ENCODE data around the gene MYPOP.
A peak's percentile ranks its signal among the peaks of the same experiment; 100 is the strongest.

The MYPOP gene

DNA sequence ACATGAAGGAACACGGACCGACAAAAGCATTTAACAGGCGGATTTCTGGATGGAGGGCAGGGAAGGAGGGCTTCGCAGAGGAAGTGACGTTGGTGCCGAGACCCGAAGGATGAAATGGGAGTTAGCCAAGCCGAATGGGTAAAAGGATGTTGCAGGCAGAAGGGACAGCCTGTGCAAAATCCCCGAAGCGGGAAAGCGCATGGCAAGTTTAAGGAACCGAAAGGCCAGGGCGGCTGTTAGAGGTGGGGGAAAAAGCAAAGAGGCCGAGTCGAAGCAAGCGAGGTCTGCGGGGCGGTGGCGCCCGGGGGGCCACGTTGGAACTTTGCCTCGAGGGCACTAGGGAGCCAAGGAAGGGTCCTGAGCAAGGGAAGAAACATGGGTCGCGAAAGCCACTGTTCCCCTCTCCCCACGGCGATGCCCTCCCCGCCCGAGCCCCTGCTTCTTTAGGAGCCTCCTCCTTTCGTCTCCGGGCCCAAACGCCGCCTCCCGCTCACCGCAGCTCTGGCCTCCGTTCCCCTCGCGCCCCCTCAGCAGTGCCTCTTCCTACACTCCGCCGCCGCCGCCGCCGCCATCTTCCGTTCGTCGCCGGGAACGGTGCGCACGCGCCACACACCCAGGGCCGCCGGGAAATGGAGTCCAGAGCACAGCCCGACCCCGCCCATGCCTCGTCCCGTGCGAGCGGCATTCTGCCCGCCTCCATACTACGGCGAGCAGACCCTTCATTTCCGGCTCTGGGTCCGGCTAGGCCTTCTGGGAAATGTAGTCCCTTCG, 39.7 kb downstream of the MYPOP start, which contains the start of gene SYMPK:
SYMPK (minus strand) TSS at position 584 of the 771 bp plus-strand sequence. CDS start 8,652 bp downstream, outside the sequence.
- peak; percentile 99 for DNase-seq

DNA sequence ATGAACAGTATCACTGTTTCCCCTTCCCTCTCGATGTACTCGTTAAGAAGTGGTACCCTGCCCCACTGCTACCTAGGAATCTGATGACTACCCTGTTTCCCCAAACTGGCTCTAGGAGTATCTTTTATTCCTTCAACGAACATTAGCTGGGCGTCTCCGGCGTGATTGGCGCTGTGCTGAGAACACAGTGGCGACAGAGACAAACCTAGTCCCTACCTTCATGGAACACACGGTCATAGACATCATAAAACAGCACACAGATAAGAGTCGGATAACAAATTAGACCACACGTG, 40.2 kb downstream of the MYPOP start:
- DNase-seq: no peak

DNA sequence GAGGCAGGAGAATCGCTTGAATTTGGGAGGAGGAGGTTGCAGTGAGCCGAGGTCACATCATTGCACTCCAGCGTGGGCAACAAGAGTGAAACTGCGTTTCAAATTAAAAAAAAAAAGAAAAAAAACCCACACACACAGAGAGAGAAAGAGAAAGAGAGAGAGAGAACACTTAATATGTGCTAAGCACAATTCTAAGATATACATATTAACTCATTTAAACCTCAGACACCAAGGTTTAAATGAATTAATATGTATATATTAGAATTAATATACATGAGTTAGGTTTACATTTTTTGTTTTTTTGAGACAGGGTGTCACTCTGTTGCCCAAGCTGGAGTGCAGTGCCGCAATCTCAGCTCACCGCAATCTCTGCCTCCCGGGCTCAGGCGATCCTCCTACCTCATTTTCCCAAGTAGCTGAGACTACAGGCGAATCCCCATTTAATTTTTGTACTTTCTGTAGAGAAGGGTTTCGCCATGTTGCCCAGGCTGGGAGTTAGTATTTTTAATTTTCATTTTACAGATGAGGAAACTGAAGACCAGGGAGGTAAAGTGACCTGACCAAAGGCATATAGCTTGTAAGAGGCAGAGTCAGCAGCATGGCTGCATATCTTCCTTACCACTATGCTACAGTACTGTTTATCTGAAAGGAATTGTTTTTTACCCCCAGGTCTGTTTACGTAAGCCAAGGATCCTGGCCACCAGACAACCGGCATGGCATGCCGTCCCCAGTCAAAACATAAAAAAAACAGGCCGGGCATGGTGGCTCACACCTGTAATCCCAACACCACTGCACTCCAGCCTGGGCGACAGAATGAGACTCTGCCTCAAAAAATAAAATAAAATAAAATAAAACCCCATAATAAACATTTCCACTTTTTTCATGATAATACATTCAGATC, 41.8 kb downstream of the MYPOP start:
- no peak for DNase-seq

DNA sequence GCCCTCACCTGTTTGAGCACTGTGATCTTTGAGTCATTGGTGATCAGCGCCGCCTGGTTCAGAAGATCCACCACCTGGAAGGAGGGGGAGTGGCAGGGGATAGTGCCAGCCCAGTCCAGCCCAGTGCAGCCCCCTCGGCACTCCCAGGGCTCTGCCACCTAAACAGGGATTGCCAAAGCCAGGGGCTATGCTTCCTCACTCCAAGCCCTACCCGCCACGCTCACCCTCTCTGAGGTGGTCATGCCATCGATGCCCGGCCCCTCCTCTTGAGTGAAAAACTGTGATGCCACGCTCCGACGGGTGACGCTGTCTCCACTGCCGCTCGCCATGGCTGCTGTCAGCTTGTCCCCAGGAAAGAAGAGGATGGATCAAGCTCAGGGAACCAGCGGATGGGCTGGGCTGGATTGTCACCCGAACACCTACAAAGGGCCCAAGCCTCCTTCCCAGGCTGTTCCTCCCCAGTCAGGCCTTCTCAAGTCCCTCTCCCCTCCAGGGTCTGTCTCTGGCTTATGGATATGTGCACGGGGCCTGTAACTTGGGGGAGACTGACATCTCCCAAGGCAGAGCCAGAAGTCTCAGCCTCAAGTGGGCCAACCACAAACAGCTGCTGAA, 48.1 kb downstream of the MYPOP start:
- DNase-seq: no peak

DNA sequence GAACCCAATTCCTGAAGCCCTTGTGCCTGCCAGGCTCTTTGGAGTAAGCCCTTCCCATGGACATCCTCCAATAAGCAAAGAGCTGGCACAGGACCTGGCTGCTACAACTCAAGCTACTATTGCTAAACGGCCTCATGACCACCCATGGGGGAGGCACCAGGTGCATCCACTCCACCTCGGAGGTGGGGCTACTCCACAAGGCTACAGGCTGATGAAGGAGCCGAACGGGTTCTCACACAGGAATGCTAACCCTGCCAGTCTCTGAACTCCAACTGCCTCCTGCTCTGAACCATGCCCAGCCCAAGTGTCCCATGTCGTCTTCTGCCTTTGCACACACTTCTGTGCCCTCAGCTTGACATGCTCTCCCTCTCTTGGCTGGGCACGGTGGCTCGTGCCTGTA, 49.4 kb downstream of the MYPOP start:
- DNase-seq: no peak

DNA sequence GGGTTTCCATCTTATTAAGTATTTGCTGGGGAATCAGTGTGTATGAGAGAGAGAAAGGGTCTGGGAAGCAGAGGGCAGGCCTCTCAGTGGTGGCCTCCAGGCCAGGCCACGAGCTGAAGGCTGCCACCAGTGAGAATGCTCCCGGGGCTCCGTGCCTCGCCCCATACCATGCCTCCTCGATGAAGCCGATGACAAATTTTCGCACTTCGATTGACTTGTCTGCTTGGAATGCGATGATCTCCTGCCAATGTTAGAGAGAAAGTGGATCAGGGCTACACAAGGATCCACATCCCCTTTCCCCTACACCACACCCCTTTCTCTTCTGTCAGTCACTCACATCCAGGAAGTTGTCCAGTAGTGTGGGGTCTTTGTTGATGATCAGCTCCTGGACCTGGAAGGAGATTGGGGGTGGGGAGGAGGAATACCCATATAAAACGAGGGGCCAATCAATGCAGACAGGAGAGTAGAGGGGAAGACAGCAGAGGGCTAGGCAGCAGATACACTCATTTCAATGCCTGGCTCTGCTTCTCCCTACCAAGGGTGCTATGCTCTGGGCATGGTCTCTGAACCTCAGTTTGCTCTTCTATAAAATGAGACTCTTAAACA, 50.2 kb downstream of the MYPOP start:
- DNase-seq: no peak

DNA sequence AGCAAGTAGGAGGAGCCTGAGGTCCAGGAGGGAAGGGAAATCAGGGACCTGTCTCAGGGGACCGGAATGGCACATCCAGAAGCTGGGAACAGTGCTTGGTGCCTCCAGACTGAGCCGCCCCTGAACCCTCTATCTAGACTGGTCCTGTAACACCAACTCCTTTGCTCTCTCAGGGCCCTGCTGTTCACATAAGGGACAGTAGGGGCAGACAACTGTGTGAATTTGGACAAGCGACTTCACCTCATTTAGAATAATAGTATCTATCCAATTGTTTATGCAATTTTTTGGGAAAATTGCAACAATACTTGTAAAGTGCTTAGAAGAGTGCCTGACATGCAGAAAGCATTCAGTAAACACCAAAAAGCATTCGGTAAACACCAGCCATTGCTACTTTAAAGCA, 53.5 kb downstream of the MYPOP start:
- no peak for DNase-seq

DNA sequence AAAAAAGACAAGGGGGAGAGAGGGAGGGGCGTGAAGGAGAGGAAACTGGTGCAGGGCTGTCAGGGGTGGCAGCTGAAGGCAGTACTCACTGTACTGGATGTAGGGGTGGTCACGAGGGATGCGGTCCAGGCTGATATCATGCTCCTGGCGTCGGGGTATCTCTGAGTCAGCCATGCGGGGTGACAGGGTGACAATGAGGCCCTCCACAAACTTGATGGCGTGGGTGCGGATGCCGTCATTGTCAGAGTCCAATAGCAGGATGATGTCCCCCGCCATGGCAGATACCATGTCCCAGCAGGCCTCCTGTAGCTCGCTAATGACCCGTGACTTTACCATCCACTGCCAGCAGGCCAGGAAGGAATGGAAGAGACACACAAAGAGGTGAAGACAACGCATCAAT, 54.8 kb downstream of the MYPOP start:
- DNase-seq: no peak

DNA sequence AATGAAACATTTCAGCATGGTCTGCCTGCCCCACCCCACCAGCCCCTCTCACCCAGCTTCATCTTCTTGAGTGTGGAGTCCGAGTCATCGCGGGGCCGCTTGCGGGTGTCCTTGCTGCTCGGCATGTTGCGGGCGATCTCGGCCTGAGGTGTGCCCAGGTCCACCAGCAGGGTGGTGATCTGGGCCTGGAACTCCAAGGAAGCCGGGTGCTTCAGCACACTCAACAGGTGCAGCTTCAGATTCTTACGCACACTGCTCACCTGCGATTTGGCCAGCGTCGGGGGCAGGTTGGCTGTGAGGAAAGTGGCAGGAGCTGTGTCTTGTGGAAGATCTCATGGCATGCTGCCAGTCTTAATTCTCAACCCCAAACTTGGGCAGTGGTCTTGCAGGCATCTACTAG, 60.2 kb downstream of the MYPOP start:
- no peak for DNase-seq
